Measurements from ENCODE around the gene ST8SIA1.

Gene ST8SIA1

DNA sequence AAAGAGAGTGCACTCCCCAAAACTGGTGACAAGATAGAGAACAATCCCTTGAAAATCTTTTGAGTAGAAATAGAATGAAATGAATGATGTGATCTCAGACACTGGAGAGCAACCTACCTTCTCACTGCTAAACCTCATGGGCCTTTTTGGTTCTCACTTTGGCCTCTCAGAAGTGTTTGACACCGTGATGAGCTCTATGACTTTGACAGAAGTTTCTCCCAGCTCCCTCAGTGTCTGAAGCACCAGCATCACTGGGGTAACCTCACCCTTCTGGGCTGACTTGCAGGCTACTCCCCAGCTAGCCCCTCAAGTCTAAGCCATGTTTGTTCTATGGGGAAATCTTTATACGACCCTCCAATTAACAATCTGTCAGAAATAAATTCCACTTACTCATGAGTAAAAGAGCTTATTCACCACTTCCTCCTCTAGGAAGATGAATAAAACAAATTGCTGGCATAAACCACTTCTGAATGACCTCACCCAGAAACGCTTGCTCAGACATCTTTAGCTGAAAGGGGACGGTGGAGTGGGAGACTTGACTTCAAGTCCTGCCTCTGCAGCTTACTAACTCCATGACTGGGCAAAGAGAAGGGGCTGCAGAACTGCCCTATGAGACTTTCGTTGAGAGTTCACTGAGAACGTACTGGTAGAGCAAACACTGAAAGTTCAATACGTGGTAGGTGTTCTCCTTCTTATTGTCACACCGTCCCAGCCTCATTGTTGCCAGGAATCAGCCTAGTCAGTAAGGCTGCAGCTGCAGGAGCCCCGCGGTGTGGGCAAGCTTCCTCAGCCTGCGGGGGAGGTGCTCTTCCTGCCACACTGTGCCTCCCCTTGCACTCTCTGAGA, 46.5 kb downstream of the ST8SIA1 start:
- TF ChIP-seq EZH2phosphoT487 (conservative IDR thresholded peaks at IDR 0.05; ENCODE audit: low read length) (no peak), CTCF (IDR thresholded peaks at IDR 0.05; ENCODE audit: insufficient read depth, low read length, poor library complexity, severe bottlenecking) (no peak)
- Histone ChIP-seq H3K9me3 (ENCODE audit: insufficient read depth, low read length) (no peaks in the 10 kb centered on the region), H3K36me3 (ENCODE audit: low read length) (no peaks in the 10 kb centered on the region), H2AFZ (ENCODE audit: low read depth, low read length, severe bottlenecking) (no peak overlapping the region), H3K4me3 (ENCODE audit: insufficient read depth, low read length, poor library complexity, severe bottlenecking) (no peak overlapping the region), H4K20me1 (ENCODE audit: low read depth, low read length) (no peaks in the 10 kb centered on the region), H3K79me2 (ENCODE audit: insufficient read depth, low read length) (no peaks in the 10 kb centered on the region), H3K9me2 (replicated peaks; ENCODE audit: insufficient read depth, low read length) (no peaks in the 10 kb centered on the region), H3K9ac (ENCODE audit: low read length) (no peak overlapping the region), H3K27me3 (ENCODE audit: low read length) (no peaks in the 10 kb centered on the region), H3K27ac (ENCODE audit: low read depth, low read length) (no peak overlapping the region), H3F3A (ENCODE audit: insufficient read depth) (no peaks in the 10 kb centered on the region), H3K4me2 (ENCODE audit: low read depth, low read length, poor library complexity, severe bottlenecking) (no peak overlapping the region)

DNA sequence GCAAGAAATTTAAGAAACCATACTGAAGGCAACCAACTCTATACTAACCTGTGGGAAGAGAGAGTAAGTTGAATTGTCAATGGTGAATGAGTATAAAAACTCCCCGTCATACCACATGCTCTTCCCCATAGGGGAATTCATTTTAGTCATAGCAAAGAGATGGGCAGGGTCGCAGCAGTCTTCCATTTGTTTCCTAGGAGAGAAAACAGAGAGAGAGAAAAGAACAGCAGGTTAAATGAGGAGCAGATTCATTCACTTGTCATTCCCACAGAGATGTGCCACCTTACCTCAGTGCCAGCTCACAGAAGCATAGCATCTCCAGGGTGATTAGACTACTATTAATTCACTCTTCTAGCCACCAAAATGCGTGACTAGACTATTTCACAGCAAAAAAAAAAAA, 47.4 kb downstream of the ST8SIA1 start:
- no peak overlapping the region for H2AFZ ChIP-seq (ENCODE audit: low read depth, low read length, severe bottlenecking)
- H4K20me1 ChIP-seq (ENCODE audit: low read depth, low read length) = no peaks in the 10 kb centered on the region
- H3K36me3 ChIP-seq (ENCODE audit: low read length) = no peaks in the 10 kb centered on the region
- no peaks in the 10 kb centered on the region for H3K27me3 ChIP-seq (ENCODE audit: low read length)
- no peaks in the 10 kb centered on the region for H3K9me2 ChIP-seq (replicated peaks; ENCODE audit: insufficient read depth, low read length)
- H3K9ac ChIP-seq (ENCODE audit: low read length) = no peak overlapping the region
- H3K4me2 ChIP-seq (ENCODE audit: low read depth, low read length, poor library complexity, severe bottlenecking) = no peak overlapping the region
- no peaks in the 10 kb centered on the region for H3F3A ChIP-seq (ENCODE audit: insufficient read depth)
- no peak overlapping the region for H3K4me3 ChIP-seq (ENCODE audit: insufficient read depth, low read length, poor library complexity, severe bottlenecking)
- H3K9me3 ChIP-seq (ENCODE audit: insufficient read depth, low read length) = no peaks in the 10 kb centered on the region
- TF ChIP-seq EZH2phosphoT487 (conservative IDR thresholded peaks at IDR 0.05; ENCODE audit: low read length) (no peak), CTCF (IDR thresholded peaks at IDR 0.05; ENCODE audit: insufficient read depth, low read length, poor library complexity, severe bottlenecking) (no peak)
- H3K79me2 ChIP-seq (ENCODE audit: insufficient read depth, low read length) = no peaks in the 10 kb centered on the region
- no peak overlapping the region for H3K27ac ChIP-seq (ENCODE audit: low read depth, low read length)

DNA sequence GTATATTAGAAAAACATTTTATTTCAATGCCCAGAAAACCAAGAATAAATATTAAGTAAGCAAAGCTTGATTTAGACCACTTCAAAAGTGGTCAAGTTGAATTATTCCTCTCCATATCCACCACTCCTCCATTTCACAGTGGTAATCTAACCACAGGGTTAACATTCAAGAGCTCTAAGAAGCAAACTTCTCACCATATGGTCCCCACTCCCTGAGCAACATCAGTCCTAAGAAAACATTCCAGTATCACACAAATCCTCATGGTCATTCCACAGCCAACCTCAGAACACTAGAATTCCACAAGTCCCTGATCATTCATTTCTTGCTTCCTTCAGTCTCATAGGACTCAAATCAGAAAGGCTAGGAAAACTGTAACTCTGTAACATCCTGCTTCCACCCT, 47.9 kb downstream of the ST8SIA1 start:
- H3K4me3 ChIP-seq (ENCODE audit: insufficient read depth, low read length, poor library complexity, severe bottlenecking) = no peak overlapping the region
- no peaks in the 10 kb centered on the region for H3K79me2 ChIP-seq (ENCODE audit: insufficient read depth, low read length)
- H2AFZ ChIP-seq (ENCODE audit: low read depth, low read length, severe bottlenecking) = no peak overlapping the region
- no peak overlapping the region for H3K4me2 ChIP-seq (ENCODE audit: low read depth, low read length, poor library complexity, severe bottlenecking)
- no peaks in the 10 kb centered on the region for H3K36me3 ChIP-seq (ENCODE audit: low read length)
- no peaks in the 10 kb centered on the region for H3K9me3 ChIP-seq (ENCODE audit: insufficient read depth, low read length)
- no peaks in the 10 kb centered on the region for H3K27me3 ChIP-seq (ENCODE audit: low read length)
- no peaks in the 10 kb centered on the region for H3F3A ChIP-seq (ENCODE audit: insufficient read depth)
- no peak overlapping the region for H3K9ac ChIP-seq (ENCODE audit: low read length)
- TF ChIP-seq CTCF (IDR thresholded peaks at IDR 0.05; ENCODE audit: insufficient read depth, low read length, poor library complexity, severe bottlenecking) (no peak), EZH2phosphoT487 (conservative IDR thresholded peaks at IDR 0.05; ENCODE audit: low read length) (no peak)
- H3K9me2 ChIP-seq (replicated peaks; ENCODE audit: insufficient read depth, low read length) = no peaks in the 10 kb centered on the region
- no peak overlapping the region for H3K27ac ChIP-seq (ENCODE audit: low read depth, low read length)
- H4K20me1 ChIP-seq (ENCODE audit: low read depth, low read length) = no peaks in the 10 kb centered on the region

Measured in SU-DHL-6 (cell line).